ENCODE data around the gene DLG1.
A peak's percentile ranks its signal among the peaks of the same experiment; 100 is the strongest.

The DLG1 gene

DNA sequence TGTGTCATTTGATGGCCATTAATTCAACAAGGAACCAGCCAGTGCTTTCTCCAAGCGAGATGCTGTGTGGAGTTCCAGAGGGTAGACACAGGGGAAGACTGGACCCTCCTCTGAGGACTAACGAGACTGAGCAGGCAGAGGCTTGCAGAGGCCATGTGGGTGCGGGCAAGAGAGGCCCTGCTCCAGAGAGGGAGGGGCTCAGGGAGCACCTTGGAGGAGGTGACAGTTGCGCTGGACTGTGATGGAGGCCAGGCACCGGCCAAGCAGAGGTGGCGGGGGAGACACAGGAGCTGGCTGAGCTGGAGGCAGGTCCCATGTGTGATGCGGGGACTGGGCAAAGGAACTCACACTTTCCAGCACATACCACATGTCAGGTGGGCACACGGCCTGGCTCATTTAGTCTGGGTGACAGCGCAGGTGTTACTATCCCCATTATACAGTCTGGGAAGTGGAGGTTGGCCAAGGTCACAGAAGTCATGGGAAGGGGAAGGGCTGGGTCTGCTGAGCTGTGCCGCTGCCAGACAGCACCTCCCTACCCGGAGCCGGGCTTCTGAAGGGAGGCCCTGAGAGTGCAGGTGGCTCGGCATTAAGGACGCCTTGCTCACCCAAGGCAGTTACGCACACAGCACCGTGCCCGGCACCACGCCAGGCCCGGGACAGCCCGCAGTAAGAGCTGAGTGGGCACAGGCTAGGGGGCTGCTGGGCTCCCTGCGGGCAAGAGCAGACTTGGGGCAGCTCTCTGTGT lies 272.5 kb downstream of the DLG1 start:
- H3K4me3 Mint-ChIP-seq = no peak overlapping the region
- no peak overlapping the region for H3K27ac Mint-ChIP-seq
- H3K9me3 Mint-ChIP-seq = no peaks in the 10 kb centered on the region
- DNase-seq = no peak
- H3K27me3 Mint-ChIP-seq = peaks cover 56% of the 10 kb centered on the region
- H3K4me1 Mint-ChIP-seq (ENCODE audit: low read depth) = peaks cover 28% of the 10 kb centered on the region
- no peaks in the 10 kb centered on the region for H3K36me3 Mint-ChIP-seq (ENCODE audit: low read depth)

GRCh38 chr3:197024881-197025735 lies 273.3 kb downstream of the DLG1 start:
- Mint-ChIP-seq H3K9me3 (no peaks in the 10 kb centered on the region), H3K4me3 (no peak overlapping the region), H3K4me1 (ENCODE audit: low read depth) (peaks cover 21% of the 10 kb centered on the region), H3K27ac (no peak overlapping the region), H3K36me3 (ENCODE audit: low read depth) (no peaks in the 10 kb centered on the region), H3K27me3 (peaks cover 50% of the 10 kb centered on the region)
- no peak for DNase-seq

GRCh38 chr3:197023998-197024651 lies 274.3 kb downstream of the DLG1 start:
- Mint-ChIP-seq H3K4me1 (ENCODE audit: low read depth) (peaks cover 17% of the 10 kb centered on the region), H3K36me3 (ENCODE audit: low read depth) (no peaks in the 10 kb centered on the region), H3K27me3 (peaks cover 44% of the 10 kb centered on the region), H3K27ac (peak overlapping the region; percentile 72), H3K4me3 (peak overlapping the region; percentile 18), H3K9me3 (no peaks in the 10 kb centered on the region)
- DNase-seq = no peak

DNA sequence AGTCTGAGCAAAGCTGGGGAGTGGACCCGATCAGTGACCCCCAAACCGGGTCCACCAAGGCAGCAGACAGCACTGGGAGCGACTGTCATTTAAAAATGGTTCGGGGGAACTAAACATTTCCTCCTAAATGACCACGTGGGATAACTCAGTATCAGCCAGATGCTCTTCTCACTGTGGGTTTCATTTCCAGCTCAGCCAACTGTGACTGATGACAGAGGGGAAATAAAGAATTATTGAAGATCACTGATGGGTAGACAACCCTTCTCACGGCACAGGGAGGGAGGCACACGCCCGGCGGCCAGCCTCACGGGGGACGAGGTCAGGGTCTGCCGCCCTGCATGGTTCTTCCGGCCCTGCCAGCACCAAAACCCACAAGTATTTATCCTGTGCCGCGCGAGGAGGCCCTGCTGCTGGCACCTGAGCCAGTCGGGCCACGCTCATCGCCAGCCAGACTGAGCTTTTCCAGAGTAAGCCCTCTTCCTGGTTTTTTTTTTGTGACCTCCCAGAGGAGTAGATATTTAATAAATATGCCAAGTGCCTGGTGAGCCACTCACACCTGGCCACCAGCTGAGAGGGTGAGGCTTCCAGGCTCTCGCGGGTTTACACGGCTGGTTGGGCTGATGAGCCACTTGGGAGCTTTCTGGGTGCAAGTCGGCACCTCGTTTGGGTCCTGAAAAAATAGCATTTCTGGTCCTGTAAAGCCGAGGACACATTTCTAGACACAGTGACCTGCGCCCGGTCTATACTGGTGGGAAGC lies 275.0 kb downstream of the DLG1 start:
- H3K27ac Mint-ChIP-seq = peak overlapping the region; percentile 72
- DNase-seq = no peak
- no peaks in the 10 kb centered on the region for H3K9me3 Mint-ChIP-seq
- H3K4me1 Mint-ChIP-seq (ENCODE audit: low read depth) = peaks cover 13% of the 10 kb centered on the region
- H3K27me3 Mint-ChIP-seq = peaks cover 40% of the 10 kb centered on the region
- H3K36me3 Mint-ChIP-seq (ENCODE audit: low read depth) = no peaks in the 10 kb centered on the region
- peak overlapping the region; percentile 18 for H3K4me3 Mint-ChIP-seq

DNA sequence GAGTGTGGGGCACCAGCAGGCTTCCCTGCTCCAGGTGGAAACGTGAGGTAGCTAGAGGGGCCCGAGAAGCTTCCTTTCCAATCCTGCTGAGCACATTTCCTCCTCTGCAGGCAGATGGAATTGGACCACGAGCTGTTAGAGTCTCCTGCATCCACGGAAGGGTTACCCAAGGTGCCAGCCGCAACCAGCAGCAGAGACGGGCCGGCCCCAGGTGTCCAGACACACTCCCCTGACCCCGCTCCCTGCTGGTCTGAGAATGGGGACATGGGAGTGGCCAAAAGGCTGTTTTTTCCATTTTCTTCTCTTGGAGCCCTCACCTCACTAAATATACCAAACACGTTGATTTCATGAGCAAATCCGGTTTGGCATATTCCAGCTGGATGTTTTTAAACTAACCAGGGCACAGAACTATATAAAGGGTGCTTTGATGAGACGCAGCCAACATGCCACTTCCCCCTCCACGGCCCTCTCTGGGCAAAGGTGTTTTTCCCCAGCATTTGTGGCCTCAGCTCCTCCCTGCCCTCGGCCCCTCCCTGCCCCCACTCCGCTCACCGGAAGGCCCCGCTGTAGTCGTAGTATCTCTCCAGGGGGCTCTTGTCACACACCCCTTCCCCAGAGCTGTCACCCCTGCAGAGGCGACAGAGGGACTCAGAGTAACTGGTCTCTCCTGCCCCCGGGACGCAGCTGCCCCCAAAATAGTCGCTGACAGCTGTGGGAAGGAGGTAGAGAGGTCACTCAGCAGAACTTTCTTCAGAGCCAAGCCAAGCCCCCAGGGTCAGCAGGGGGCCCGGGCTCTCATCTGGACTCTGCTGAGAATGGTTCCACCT lies 275.8 kb downstream of the DLG1 start:
- Mint-ChIP-seq H3K36me3 (ENCODE audit: low read depth) (no peaks in the 10 kb centered on the region), H3K27me3 (peaks cover 38% of the 10 kb centered on the region), H3K4me3 (no peak overlapping the region), H3K4me1 (ENCODE audit: low read depth) (peaks cover 12% of the 10 kb centered on the region), H3K9me3 (no peaks in the 10 kb centered on the region), H3K27ac (no peak overlapping the region)
- DNase-seq = no peak

GRCh38 chr3:197021729-197022404 lies 276.5 kb downstream of the DLG1 start:
- Mint-ChIP-seq H3K27me3 (peaks cover 38% of the 10 kb centered on the region), H3K27ac (no peak overlapping the region), H3K4me1 (ENCODE audit: low read depth) (peaks cover 12% of the 10 kb centered on the region), H3K36me3 (ENCODE audit: low read depth) (no peaks in the 10 kb centered on the region), H3K4me3 (no peak overlapping the region), H3K9me3 (no peaks in the 10 kb centered on the region)
- DNase-seq = no peak

DNA sequence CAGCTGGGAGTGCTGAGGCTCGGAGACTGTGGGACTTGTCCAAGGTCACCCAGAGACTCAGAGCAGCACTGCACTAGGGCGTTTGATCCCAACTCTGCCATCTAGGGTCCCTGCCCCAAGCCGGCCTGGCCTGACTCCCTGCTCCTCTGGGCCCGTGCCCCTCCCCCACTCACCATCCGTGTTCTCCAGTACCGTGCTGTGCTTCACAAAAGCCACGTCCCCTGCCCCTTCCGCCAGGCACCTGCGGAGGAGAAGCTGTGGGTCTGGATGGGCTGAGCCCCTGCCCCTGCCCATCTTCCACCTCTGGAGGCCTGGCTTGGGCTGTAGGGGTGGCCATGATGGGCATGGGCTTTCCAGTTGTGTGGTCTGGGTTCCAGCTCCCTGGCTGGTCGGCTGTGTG lies 277.2 kb downstream of the DLG1 start:
- no peak overlapping the region for H3K4me3 Mint-ChIP-seq
- no peak overlapping the region for H3K27ac Mint-ChIP-seq
- peaks cover 38% of the 10 kb centered on the region for H3K27me3 Mint-ChIP-seq
- DNase-seq = no peak
- peaks cover 12% of the 10 kb centered on the region for H3K4me1 Mint-ChIP-seq (ENCODE audit: low read depth)
- no peaks in the 10 kb centered on the region for H3K36me3 Mint-ChIP-seq (ENCODE audit: low read depth)
- H3K9me3 Mint-ChIP-seq = no peaks in the 10 kb centered on the region

DNA sequence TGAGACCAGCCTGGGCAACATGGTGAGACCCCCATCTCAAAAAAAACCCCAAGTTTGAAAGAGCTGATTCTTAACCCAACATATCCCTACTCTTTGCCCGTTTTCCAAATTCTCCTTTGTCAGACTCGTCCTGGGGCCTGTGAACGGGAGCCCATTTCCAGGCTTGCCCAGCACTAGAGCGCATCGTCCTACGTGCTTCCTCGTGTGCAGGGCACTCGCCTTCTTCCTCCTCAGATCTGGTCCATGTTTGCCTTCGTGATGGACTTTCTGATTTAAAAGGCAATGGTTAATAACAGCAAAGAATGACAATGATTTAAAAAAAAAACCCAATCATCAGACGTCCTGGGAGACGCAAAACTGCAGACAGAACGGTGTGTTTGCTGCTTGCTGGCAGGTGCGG lies 278.9 kb downstream of the DLG1 start:
- H3K27me3 Mint-ChIP-seq = peaks cover 27% of the 10 kb centered on the region
- H3K36me3 Mint-ChIP-seq (ENCODE audit: low read depth) = no peaks in the 10 kb centered on the region
- peak; percentile 2 for DNase-seq
- H3K4me3 Mint-ChIP-seq = no peak overlapping the region
- H3K4me1 Mint-ChIP-seq (ENCODE audit: low read depth) = peaks cover 12% of the 10 kb centered on the region
- H3K9me3 Mint-ChIP-seq = no peaks in the 10 kb centered on the region
- H3K27ac Mint-ChIP-seq = no peak overlapping the region

GRCh38 chr3:197019021-197019420 lies 279.4 kb downstream of the DLG1 start:
- Mint-ChIP-seq H3K9me3 (no peaks in the 10 kb centered on the region), H3K27me3 (peaks cover 23% of the 10 kb centered on the region), H3K4me3 (no peak overlapping the region), H3K36me3 (ENCODE audit: low read depth) (no peaks in the 10 kb centered on the region), H3K4me1 (ENCODE audit: low read depth) (peaks cover 12% of the 10 kb centered on the region), H3K27ac (no peak overlapping the region)
- no peak for DNase-seq

DNA sequence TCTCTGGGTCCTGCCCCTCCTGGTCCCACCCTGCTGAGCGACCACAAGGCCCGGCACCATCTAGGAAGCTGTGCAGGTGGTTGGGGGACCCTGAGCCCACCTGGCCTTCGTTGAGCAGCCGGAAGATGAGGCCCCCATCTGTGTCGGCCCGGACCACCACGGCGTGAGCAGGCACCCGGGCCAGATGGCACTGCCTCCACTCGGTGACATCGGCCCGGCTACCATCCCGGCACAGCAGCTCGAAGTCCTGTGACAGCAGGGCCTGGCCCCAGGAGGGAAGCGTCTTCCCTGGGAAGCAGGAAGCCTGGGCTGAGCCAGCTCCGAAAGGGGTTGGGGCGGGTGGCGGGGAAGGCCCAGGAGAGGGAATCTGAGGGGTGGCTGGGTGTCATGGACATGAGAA lies 281.4 kb downstream of the DLG1 start:
- Mint-ChIP-seq H3K9me3 (no peaks in the 10 kb centered on the region), H3K36me3 (ENCODE audit: low read depth) (no peaks in the 10 kb centered on the region), H3K4me3 (no peak overlapping the region), H3K4me1 (ENCODE audit: low read depth) (no peaks in the 10 kb centered on the region), H3K27me3 (peaks cover 4% of the 10 kb centered on the region), H3K27ac (no peak overlapping the region)
- DNase-seq = no peak

DNA sequence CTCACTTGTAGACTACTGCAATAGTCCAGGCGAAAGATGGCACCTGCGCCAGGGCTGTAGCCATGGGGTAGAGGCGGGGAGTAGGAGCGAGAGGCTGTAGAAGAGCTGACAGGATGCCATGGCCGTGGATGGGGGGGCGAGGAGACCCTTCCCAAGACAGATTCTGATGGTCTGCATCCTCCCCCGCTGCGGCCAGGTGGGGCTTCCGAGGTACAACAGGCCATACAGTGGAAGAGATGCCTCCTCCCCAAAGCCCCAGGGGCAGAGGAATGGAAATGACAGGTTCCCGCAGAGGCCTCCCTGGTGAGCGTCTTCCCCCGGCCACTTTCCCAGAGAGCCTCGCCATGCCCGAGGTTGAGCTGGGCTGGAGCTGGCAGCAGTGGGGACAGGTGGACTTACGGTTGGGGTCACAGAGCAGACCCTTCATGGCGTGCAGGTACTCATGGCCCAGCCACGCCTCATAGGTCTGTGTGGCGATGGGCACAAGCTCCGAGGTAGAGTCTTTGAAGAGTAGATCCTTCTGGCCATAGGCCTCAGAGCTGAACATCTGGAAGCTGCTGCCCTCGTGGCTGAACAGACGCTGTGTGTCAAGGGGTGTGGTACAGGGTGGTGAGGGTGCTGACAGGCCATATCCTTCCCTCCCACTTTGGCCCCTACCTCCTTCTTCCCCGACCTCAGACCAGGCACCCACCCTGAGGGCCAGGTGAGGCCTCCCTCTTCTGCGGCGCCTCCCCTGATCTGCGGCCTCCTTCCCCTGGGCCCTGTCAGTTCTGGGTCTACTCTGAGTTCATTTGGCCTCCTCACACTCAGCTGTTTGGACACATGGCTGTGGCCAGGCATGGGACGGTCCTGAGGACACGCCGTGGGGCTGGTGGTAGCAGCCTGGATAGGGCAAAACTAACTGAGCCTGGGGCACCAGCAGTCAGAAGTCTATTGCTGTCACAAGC lies 282.3 kb downstream of the DLG1 start:
- H3K9me3 Mint-ChIP-seq = no peaks in the 10 kb centered on the region
- no peaks in the 10 kb centered on the region for H3K4me1 Mint-ChIP-seq (ENCODE audit: low read depth)
- H3K4me3 Mint-ChIP-seq = no peak overlapping the region
- no peak for DNase-seq
- no peak overlapping the region for H3K27ac Mint-ChIP-seq
- H3K27me3 Mint-ChIP-seq = no peaks in the 10 kb centered on the region
- no peaks in the 10 kb centered on the region for H3K36me3 Mint-ChIP-seq (ENCODE audit: low read depth)

GRCh38 chr3:197014942-197015575 lies 283.4 kb downstream of the DLG1 start:
- no peak for DNase-seq
- H3K4me3 Mint-ChIP-seq = no peak overlapping the region
- H3K4me1 Mint-ChIP-seq (ENCODE audit: low read depth) = no peaks in the 10 kb centered on the region
- no peak overlapping the region for H3K27ac Mint-ChIP-seq
- H3K27me3 Mint-ChIP-seq = no peaks in the 10 kb centered on the region
- H3K9me3 Mint-ChIP-seq = no peaks in the 10 kb centered on the region
- H3K36me3 Mint-ChIP-seq (ENCODE audit: low read depth) = no peaks in the 10 kb centered on the region

Data from activated T-cell treated with anti-CD3 and anti-CD28 coated beads, Interleukin-2, amount 50 U/mL, for 24 hours (primary cell).